GM18508 (cell line): Measurements from ENCODE around the gene PNPLA5.
"Not testable (repeated sequence)": the region's sequence is repeated elsewhere in the genome, so short reads cannot be mapped to it uniquely, and the experiment has no call there.

Experiments
- ATAC-seq: cut with Tn5 transposase; IDR thresholded peaks from one replicate; pipeline ENCODE4 v1.9.1; 2021; ENCODE audit warnings: moderate number of reproducible peaks; ENCODE audit not compliant: insufficient read depth, unreplicated experiment

Gene PNPLA5

DNA sequence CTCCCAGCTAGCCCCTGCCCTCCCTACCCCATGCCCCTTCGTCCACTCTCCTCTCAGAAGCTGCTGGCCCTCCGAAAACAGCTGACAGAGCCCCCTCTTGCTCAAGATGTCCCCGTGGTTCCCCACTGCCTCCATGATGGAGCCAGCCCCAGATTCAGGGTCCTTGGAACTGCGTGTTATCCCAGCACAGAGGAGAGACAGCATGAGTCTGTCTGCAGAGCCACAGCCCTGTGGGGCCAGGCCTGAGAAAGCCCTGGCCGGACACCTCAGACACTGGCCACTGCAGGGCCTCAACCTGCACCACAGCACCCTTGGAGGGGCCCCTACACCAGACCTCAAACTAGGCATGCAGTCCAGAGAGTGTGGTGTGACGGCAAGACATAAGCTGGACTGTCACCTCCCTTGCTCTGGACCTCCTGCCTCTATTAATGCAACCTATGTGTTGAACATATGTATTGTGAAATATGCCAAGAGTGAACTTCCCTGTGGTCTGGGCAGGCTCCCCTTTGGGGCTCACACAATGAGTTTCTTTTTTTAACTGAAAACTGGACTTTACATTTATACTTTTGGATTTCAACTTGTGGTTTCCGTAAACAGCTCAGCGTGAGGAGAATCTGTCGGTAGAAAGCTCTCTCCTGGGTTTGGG, 9.6 kb downstream of the PNPLA5 start:
- ATAC-seq, result no peak

DNA sequence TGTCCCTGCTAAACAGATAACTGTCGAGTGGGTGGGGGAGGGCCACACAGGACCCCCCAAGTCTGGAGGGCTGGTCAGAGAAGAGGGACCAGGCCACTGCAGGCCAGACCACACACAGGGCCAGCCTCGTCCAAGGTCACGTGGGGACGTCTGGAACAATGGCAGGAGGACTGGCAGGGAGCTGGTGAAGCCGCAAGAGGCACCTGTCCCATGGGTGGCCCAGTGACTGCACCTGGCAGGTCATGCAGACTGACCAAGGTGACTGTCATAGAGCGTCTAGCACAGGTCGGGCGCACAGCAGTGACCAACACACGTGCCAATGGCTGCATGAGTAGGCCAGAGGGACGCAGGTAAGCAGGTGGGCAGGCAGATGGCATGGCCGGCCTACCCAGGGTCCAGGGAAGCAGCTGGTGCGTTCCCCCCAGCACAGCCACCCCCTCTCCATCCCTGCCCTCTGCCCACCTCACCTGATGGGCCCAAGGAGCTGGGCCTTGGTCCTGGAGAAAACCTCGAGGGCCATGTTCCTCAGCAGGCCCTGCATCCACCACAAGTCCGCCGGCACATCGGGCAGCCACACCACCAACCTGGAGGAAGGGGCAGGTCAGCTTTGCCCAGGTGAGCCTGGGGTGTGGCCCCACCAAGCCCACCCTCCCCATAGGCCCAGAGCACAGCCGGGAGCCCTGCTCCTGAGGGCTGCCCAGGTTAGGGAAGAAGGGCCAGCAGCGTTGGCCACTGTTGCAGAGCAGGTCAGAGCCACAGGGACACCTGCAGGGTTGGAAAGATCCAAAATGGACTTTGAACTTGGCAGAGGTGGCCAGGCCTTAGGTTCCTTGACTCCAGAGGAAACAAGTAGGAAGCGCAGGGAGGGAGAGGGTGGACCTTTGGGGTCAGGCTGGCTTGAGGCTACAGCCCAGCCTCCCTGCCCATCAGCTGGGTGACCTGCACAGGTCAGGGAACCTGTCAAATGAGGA, 10.4 kb downstream of the PNPLA5 start:
- ATAC-seq, result no peak

DNA sequence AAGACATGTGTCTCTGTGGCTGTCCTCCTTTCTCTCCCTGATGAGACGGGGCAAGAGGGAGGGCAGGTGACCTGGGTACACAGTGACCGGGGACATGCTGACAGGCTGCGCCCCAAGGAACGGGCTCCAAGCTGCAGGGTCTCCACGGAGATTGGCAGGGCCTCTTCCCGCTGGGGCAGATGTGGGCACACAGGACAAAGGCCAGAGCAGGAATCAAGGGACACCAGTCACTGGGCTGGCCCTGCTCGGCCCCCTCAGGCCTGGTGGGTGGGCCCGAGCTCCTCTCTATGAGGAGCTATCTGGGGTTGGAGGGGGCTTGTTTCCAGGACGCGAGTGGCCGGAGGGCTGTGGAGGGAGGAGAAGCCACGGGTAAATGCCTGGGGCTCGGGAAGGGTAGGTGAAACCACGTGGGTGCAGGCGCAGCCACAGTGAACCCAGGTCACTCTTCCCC, 11.2 kb downstream of the PNPLA5 start:
- ATAC-seq, result no peak

DNA sequence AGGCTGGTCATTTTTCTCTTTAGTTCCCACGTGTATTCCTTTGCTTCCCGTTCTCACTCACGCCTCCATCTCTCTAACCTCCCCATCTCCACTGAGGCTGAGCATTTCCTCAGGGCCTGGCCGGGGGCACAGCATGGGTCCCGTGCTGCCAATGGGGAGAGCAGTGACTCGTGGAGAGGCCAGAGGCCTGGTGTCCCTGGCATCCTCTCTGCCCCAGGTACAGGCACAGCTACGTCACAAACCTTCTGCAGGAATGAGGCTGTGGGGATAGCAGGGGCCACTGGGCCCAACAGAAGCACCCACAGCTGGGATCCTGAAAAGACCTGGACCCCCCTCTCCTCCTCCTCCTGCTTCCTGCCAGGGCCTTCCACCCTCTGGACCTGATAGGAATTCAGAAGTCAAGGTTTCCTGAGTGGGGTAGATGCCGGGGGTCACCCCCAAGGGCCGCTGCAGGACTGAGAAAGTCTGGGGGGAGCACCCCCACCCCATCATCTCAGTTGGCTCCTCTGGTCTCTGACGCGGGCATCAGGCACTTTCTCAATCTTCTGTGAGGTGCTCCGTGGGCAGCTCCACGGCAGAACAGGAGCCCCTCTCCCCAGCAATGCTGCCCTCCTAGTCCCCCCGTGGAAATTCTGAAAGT, 11.8 kb downstream of the PNPLA5 start:
- no peak for ATAC-seq

DNA sequence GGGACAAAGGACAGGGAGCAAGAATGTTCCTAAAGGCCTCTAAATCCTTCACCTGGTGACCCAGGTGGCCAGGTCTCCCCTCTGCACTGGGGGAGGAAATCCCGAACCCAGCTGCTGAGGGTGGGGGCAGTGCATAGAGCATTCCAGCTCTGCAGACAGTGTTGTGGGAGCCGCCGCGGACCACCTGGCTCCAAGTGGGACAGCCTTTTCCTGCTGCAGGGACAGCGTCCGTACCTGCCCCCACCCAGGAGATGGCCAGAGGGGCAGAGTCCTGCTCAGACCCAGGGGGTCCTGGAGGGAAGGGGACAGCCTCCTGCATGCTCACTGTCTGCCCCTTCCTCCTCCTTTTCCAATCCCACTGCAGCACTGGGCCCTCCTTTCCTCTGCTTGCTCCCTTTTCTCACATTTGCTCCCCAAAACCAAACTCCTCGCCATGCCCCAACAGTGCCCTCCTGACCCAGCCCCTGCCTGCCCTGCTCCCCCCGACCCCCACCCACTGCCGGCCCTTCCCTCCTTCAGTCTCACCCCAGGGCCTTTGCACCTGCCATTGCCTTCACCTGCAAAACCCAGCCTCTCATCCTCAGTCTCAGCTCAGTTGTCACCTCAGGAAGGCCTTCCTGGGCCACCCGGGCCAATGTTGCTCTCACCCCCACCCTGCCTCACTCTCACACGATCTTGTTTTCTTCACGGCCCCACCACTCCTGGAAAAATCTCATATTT, 12.8 kb downstream of the PNPLA5 start:
- ATAC-seq, result no peak

DNA sequence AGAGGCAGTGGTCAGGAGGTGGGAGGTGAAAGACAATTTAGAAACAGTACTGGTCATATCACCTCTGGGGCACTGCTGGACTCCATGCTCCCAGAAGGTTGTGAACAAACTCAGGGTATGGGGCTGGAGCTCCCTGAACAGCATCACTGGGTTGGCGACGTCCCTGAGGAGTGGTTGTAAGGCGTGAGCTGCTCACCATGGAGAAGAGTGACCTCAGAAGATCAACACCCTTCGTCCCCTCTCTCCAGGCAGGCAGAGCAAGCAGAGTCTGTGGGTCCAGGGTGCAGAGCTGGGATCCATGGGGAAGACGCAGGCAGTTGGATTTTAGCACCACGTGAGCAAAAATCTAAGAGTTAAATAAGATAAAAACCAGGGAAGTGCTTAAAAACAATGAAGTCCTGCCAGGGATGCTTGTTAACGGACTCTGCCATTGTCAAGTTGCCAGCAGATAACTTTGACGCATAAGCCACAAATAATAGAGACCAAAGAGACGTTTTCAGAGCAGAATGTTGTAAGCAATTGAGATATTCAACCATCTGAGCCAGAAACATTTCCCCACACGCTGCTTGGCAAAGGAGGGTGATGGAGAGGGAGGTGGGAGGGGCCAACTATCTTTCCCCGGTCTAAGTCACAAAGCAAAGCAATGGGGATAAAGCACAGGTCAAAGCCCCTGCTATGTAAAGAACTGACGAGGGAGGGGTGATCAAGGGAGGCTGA, 13.6 kb downstream of the PNPLA5 start:
- no peak for ATAC-seq

DNA sequence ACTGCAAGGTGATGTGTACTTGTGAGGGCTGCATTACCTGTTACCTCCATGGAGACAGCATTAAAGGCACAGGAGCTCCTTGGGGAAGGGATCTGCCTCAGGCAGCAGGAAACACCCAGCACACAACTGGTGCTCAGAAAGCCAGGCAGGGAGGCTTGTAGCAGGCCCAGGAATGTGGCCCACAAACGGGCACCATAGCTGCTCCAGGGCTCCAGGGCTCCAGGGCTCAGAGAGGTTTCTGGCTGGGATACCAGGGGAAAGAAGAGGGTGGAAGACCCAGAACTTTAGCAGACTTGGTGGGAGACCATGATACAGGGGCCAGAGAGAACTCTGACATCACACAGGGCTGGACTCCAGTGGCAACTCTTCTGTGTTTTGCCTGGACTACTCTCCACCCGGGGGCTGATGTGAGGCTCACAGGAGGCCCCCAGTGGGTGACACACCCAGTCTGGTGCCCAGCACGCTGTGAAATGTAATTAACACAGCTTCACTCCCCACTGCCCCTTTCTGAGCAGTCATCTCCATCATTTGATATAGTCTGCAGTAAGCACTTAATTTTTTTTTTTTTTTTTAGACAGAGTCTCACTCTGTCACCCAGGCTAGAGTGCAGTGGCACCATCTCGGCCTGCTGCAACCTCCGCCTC, 14.8 kb downstream of the PNPLA5 start:
- no peak for ATAC-seq

DNA sequence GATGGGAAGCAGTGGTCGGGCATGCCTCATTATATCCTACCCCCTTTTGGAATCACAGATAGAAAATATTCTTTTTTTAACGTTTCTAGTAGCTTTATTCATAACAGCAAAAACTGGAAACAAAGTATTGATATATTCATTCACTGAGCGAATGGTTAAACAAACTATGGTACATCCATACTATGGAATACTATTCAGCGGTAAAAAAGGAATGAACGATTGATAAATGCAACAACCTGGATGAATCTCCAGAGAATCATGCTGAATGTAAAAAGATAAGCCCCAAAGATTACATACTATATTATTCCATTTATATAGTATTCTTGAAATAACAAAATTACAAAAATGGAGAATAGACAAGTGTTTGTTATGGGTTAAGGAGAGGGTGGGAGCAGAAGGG, 22.0 kb downstream of the PNPLA5 start:
- no peak for ATAC-seq

DNA sequence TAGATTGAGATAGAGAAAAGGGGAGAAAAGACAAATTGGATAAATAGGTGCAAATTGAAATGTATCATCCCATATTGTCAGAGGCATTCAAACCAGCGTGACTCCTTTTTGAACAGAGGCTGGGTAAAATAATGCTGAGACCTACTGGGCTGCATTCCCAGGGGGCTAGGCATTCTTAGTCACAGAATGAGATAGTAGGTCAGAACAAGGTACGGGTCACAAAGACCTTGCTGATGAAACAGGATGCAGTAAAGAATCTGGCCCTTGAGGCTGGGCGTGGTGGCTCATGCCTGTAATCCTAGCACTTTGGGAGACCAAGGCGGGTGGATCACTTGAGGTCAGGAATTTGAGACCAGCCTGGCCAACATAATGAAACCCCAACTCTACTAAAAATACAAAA, 22.8 kb downstream of the PNPLA5 start:
- not testable (repeated sequence) for ATAC-seq

DNA sequence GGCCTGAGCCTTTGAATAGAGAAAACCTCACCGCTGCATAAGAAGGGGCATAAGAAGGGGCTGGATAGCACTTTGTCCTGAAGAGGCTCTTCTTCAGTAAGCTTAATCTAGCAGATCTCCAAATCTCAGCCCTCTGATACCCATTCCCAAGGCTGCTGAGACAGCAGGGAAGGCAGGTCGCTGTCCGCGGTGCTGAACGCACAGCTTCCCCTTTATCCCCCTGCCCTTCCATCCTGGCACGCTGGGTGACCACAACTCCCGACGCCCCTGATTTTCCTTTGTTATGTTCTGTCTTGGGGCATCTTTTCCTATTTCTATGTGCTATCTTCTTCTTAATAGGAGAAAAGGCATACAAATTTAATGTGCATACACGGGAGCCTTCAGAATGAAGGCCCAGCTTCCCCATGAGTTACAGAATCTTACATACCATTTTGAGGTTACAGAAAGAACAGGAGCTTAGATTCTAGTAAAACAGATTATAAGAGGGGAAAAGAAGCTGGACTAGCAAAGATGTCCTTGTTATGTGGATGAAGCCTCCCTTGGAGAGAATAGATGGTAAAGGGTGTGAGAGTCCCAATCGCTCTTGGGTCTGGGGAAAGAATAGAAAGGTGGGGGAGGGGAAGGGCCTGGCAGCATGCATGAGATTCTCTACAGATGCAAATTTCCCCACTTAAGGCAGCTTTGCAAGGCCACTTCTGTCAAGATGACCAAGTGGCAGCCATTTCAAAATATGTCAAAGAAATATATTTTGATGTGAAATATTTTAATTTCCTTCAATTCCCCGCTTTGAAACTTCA, 23.8 kb downstream of the PNPLA5 start:
- ATAC-seq, result no peak

DNA sequence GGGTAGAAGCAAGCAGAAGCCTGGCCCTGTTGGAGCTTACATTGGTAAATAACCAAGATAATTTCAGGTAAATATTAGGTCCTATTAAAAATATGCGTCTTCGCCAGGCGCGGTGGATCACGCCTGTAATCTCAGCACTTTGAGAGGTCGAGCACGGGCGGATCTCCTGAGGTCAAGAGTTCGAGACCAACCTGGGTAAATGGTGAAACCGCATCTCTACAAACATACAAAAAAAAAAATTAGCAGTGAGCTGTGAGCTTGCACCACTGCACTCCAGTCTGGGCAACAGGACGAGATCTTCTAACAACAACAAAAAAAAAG, 29.0 kb downstream of the PNPLA5 start:
- no peak for ATAC-seq

DNA sequence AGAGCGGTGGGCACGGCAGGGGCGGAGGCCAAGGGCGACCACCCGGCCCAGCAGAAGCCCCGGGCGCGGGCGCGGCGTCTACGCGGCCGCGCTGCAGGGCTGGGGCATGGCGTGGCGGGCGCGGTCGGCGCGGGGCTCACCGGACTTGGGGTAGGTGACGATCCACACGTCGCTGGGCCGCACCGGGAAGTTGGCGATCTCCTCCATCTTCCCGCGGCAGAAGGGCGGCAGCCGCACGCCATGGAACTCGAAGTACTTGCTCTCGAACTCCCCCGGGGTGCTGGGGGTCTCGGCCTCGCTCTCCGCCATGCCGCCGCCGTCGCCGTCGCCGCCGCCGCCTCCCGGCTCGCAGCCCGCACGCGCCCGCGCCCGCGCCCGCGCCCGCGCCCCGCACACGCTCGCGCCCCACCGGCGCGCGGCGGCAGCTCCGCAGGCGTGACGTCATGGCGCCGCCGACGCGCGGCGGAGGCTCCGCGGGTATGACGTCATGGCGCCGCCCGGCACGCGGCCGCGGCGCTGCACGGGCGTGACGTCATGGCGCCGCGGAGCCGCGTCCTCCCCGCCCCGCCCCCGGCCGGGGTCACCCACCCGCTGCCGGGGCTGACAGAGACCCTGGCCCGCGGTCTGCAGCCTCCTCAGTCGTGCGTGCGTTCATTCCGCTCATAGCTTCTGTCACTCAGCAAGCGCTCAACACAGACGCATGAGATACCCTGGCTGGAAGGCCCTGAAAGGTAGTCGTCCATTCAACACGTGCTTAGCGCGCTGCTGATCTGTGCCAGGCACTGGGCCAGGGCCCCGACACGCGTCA, 29.5 kb downstream of the PNPLA5 start, which contains the start of gene SULT4A1:
SULT4A1 (minus strand) TSS at position 440 of the 808 bp plus-strand sequence; CDS start at position 309, 131 bp downstream.
- ATAC-seq, result no peak

DNA sequence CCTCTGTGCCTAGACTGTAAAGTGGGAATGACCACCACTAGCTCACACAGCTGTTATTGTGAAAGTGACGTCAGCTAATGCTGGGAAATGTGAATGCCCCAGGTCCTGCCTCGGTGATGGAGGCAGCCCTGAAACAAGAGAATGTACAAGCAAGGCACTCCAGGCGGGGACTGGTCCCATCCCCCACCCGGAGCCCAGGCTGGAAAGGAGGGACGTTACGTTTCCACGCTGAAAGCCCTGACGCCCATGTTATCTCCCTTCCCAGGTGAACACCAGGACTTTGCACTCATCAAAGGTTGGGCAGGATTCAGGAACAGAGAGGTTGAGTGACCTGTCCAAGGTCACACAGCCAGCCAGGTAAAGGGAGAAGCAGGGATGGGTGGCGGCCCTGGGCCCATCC, 30.3 kb downstream of the PNPLA5 start:
- ATAC-seq, result no peak

DNA sequence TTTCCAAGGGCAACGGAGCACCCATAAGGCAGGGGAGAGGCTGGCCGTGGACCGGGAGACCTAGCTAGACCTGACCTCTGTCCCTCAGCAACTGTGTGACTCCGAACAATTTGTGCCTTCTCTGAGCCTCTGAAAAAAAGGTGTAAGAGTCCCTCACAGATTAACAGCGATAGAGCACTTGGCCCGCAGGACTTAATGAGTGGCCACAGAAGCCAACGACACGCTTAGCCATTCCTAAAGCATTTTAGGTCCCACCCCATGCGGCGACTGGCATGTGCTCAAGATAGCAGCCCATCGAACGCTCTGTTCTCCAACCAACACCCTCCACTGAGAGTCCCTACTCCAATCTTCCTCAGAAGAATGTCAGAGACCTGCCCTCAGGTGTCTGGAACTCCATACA, 31.0 kb downstream of the PNPLA5 start:
- ATAC-seq, result no peak

DNA sequence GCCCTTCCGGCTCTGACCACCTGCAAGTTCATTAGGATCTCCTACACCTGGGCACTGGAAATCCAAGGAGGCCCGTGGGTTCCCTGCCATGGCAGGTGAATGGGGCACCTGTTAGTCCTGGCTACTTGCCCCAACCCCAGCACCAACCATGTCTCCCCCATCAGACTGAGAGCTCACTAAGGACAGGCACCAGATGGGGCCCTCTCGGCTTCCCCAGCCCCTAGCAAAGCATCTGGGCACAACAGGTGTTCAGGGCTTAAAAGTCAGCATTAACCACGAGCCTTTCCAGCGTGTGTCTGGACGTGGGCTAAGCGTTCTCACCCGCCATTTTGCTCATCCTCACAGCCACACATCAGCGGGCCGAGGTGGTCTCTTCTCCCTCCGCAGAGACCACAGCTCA, 31.7 kb downstream of the PNPLA5 start:
- ATAC-seq, result no peak

DNA sequence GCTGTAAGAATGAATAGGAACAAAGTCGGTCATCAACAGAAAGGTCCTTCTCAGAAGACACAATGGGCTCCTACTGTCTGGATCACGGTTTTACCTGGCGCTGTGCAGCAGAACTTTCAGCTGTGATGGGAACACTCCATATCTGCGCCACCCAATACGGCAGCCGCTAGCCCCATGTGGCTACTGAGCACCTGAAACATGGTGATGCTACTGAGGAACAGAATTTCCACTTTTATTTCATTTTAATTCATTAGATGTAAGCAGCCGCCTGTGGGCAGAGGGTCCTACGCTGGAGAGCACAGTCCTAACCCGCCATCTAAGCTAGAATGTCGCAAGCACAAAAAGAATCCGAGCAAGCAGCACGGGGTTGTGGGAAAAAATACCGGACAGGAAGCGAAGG, 32.2 kb downstream of the PNPLA5 start:
- no peak for ATAC-seq

DNA sequence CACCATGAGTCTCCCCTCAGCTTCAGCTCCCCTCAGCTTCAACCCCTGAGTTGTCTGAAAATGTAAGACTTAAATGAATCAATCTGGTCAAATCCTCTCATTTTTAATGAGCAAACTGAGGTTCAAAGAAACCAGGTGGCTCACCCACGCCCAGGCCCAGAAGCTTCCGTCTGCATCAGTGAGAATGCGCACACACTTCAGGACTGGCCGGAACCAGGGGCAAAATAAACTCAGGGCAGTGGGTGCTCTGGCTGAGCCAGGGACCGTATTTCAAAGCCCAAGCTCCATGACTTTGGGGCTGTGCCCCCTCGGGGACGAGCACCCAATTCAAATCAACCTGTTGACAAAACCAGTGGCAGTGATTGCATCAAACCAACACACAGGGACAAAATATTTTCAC, 32.6 kb downstream of the PNPLA5 start:
- no peak for ATAC-seq
